Testis (tissue), 3 donors: ENCODE measurements around the gene INPP5K. TPM values are rescaled to one million over a fixed set of nuclear protein-coding genes. Genes with fewer than 3 reads are reported as not detected.
"Not testable (repeated sequence)": the region's sequence is repeated elsewhere in the genome, so short reads cannot be mapped to it uniquely, and the experiment has no call there.

Experiments
- DNase-seq: peaks from one replicate; pipeline ENCODE4 v3.0.0-alpha.2; 2019
- H3K27ac ChIP-seq, 2 donors: fragments of 200-600 bp; sonication (generic); one replicate each; pipeline ENCODE4 v1.5.1; 2019
- H3K27me3 ChIP-seq: fragments of 200-600 bp; sonication (generic); one replicate; pipeline ENCODE4 v1.5.1; 2019
- H3K36me3 ChIP-seq: fragments of 200-600 bp; sonication (generic); one replicate; pipeline ENCODE4 v1.5.1; 2017; ENCODE audit warnings: low read depth; ENCODE audit errors: missing control alignments
- H3K4me1 ChIP-seq: fragments of 200-600 bp; sonication (generic); one replicate; pipeline ENCODE4 v1.5.1; 2019
- H3K4me3 ChIP-seq, 2 donors: fragments of 200-600 bp; sonication (generic); one replicate each; pipeline ENCODE4 v1.5.1; 2017 to 2019
- H3K9me3 ChIP-seq: fragments of 200-600 bp; sonication (generic); one replicate; pipeline ENCODE4 v1.5.1; 2017
- POLR2A ChIP-seq: fragments of 450-650 bp; IDR thresholded peaks from one replicate; pipeline ENCODE4 v1.6.1; 2017; ENCODE audit warnings: antibody characterized with exemption, mild to moderate bottlenecking, moderate library complexity
- WGBS, 2 donors: methylation state at CpG; one replicate each; pipeline ENCODE4 v1.1.5; 2018; 5-methylcytosine and 5-hydroxymethylcytosine counted together
- intact Hi-C: fragments of 100-400 bp; cut with DNase I; formaldehyde crosslinking; loops from one replicate; pipeline ENCODE4 v1.15.1; 2023; ENCODE audit warnings: low total_unique reads
- polyA plus RNA-seq: library from polyadenylated mRNA; stranded (reverse); fragments of 350-450 nt; fragmentation: Illumina TruSeq; extraction: RNeasy Lipid Tissue Mini Kit (QIAGEN cat#74804); gene quantifications from one replicate; pipeline ENCODE4 v1.2.3, GENCODE V29; 2014; ENCODE audit warnings: low read depth, low replicate concordance; ENCODE audit not compliant: insufficient read depth
- total RNA-seq, 2 donors: library from RNA; depleted of rRNA; stranded (reverse); fragments of >200 nt; gene quantifications; one replicate each; pipeline ENCODE4 v1.2.3, GENCODE V29; 2016
- TF ChIP-seq, protein P1 (sequence below), 3 experiments: fragments of 450-650 bp in 2 of 3; fragments of 200-600 bp in 1 of 3; sonication (generic) in 1 of 3; IDR thresholded peaks; one replicate each; pipeline ENCODE4 v1.5.1; 2016 to 2019; ENCODE audit warnings: antibody characterized with exemption in 3 of 3, mild to moderate bottlenecking in 2 of 3, moderate library complexity in 1 of 3

INPP5K gene
- total and polyA plus RNA-seq, 3 donors from 2014 or later, result 81.2 to 87.8 (median 83.4) TPM

GRCh38 chr17:1449412-1449967 is 66.9 kb downstream of the INPP5K start:
- H3K27ac ChIP-seq, result no peak overlapping the region
- 91 to 95% methylated on average over 5 of the region's 5 CpGs for WGBS, 2 donors
- intact Hi-C loops, result no loop called here

DNA sequence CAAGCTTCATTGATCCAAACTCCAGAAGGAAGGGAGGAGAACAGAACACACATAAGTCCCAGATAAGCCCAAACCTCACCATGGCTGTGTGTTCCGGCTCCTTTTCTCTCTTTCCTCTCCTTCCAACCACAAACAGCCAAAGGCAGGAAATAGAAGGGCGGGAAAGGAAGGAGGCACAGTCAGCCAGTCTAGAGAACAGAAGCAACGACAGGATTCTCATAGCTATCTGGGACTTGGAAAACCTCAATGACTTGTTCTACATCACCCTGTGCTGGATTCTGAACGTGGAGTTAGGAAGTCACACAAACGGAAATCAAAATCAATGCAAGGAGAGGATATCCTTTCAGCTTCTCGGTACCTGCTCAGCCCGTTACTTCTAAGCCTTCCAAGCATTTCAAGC is 69.4 kb downstream of the INPP5K start:
- no peaks in the 10 kb centered on the region for H3K27me3 ChIP-seq
- 79 to 91% methylated on average over 7 of the region's 7 CpGs for WGBS, 2 donors
- no peak overlapping the region for H3K27ac ChIP-seq
- H3K4me1 ChIP-seq, result peaks cover 5% of the 10 kb centered on the region
- TF ChIP-seq, protein P1, sequence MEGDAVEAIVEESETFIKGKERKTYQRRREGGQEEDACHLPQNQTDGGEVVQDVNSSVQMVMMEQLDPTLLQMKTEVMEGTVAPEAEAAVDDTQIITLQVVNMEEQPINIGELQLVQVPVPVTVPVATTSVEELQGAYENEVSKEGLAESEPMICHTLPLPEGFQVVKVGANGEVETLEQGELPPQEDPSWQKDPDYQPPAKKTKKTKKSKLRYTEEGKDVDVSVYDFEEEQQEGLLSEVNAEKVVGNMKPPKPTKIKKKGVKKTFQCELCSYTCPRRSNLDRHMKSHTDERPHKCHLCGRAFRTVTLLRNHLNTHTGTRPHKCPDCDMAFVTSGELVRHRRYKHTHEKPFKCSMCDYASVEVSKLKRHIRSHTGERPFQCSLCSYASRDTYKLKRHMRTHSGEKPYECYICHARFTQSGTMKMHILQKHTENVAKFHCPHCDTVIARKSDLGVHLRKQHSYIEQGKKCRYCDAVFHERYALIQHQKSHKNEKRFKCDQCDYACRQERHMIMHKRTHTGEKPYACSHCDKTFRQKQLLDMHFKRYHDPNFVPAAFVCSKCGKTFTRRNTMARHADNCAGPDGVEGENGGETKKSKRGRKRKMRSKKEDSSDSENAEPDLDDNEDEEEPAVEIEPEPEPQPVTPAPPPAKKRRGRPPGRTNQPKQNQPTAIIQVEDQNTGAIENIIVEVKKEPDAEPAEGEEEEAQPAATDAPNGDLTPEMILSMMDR (IDR thresholded peaks at IDR 0.05), result no peak
- no peak for TF ChIP-seq POLR2A
- no peak overlapping the region for H3K4me3 ChIP-seq
- no peaks in the 10 kb centered on the region for H3K36me3 ChIP-seq
- intact Hi-C loops, result no loop called here
- H3K9me3 ChIP-seq, result no peaks in the 10 kb centered on the region
- DNase-seq, result no peak

More at GRCh38 chr17:1449412-1449967, 66.9 kb downstream of the INPP5K start:
- TF ChIP-seq, protein P1 (IDR thresholded peaks at IDR 0.05), result no peak
- no peak for TF ChIP-seq POLR2A
- Histone ChIP-seq H3K9me3 (no peaks in the 10 kb centered on the region), H3K36me3 (no peaks in the 10 kb centered on the region), H3K4me3 (no peak overlapping the region), H3K4me1 (peaks cover 25% of the 10 kb centered on the region), H3K27me3 (no peaks in the 10 kb centered on the region)
- DNase-seq, result no peak

DNA sequence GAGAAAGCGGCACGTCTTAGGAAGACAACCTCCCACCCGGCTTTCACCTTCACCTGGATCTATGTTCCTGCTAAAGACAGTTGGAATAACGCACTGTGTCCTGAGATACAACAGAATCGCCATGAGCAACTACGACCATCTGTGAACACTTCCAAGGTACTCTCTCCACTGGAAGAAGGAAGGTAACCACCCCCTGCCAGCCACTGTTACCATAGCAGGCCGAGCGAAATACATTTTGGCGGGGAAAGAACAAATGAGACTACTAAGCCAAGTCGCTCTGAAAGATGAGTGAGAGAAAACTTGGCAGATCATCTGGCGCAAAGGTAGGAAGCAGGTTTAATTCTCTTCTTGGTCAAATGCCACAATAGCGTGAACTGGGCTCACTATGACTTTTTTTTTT is 70.2 kb downstream of the INPP5K start:
- TF ChIP-seq, protein P1 (IDR thresholded peaks at IDR 0.05), result no peak
- no peak for TF ChIP-seq POLR2A
- Histone ChIP-seq H3K4me3 (no peak overlapping the region), H3K27ac (no peak overlapping the region), H3K36me3 (no peaks in the 10 kb centered on the region), H3K9me3 (no peaks in the 10 kb centered on the region), H3K4me1 (no peaks in the 10 kb centered on the region), H3K27me3 (no peaks in the 10 kb centered on the region)
- DNase-seq, result no peak
- intact Hi-C loops, result no loop called here
- 90 to 93% methylated on average over 12 of the region's 12 CpGs for WGBS, 2 donors

GRCh38 chr17:1445695-1446094 is 70.7 kb downstream of the INPP5K start:
- intact Hi-C loops, H3K4me1 ChIP-seq: not testable (repeated sequence)
- 65 to 91% methylated on average over 4 of the region's 4 CpGs for WGBS, 2 donors

More at GRCh38 chr17:1445695-1446094, 70.7 kb downstream of the INPP5K start:
- H3K4me3 ChIP-seq, H3K9me3 ChIP-seq, DNase-seq, H3K36me3 ChIP-seq, H3K27me3 ChIP-seq, H3K27ac ChIP-seq: not testable (repeated sequence)

Other genes starting within 250 kb of the INPP5K start
- gene BHLHA9, start 246.2 kb downstream of the INPP5K start, total RNA-seq, result under 1 TPM; 0.56 to 0.79 TPM
- gene BHLHA9, start 246.2 kb downstream of the INPP5K start, polyA plus RNA-seq, result not detected
- 1 to 10 TPM in 1 of 2 donors, under 1 TPM in 1; 0.99 to 1.3 TPM for gene TRARG1, start 236.9 kb downstream of the INPP5K start, total RNA-seq
- 1.3 TPM for gene TRARG1, start 236.9 kb downstream of the INPP5K start, polyA plus RNA-seq
- 100 to 1,000 TPM; 678 to 749 TPM for gene YWHAE, start 116.4 kb downstream of the INPP5K start, total RNA-seq
- gene YWHAE, start 116.4 kb downstream of the INPP5K start, polyA plus RNA-seq, result 649 TPM
- gene CRK, start 60.4 kb downstream of the INPP5K start, total RNA-seq, result 10 to 100 TPM; 68.4 to 79.1 TPM
- gene CRK, start 60.4 kb downstream of the INPP5K start, polyA plus RNA-seq, result 45.7 TPM
- gene MYO1C, start 23.9 kb downstream of the INPP5K start, total RNA-seq, result 10 to 100 TPM; 45.0 to 68.3 TPM
- 49.2 TPM for gene MYO1C, start 23.9 kb downstream of the INPP5K start, polyA plus RNA-seq
- gene PITPNA, start 46.2 kb upstream of the INPP5K start, total RNA-seq, result 10 to 100 TPM; 52.7 to 53.1 TPM
- 92.4 TPM for gene PITPNA, start 46.2 kb upstream of the INPP5K start, polyA plus RNA-seq
- gene SLC43A2, start 112.2 kb upstream of the INPP5K start, total RNA-seq, result 10 to 100 TPM; 12.4 to 15.7 TPM
- gene SLC43A2, start 112.2 kb upstream of the INPP5K start, polyA plus RNA-seq, result 11.7 TPM
- 10 to 100 TPM in 1 of 2 donors, 1 to 10 TPM in 1; 9.3 to 11.6 TPM for gene SCARF1, start 129.1 kb upstream of the INPP5K start, total RNA-seq
- gene SCARF1, start 129.1 kb upstream of the INPP5K start, polyA plus RNA-seq, result 4.7 TPM
- gene RILP, start 133.3 kb upstream of the INPP5K start, total RNA-seq, result 10 to 100 TPM; 30.6 to 32.5 TPM
- 8.4 TPM for gene RILP, start 133.3 kb upstream of the INPP5K start, polyA plus RNA-seq
- 100 to 1,000 TPM; 307 to 325 TPM for gene PRPF8, start 168.3 kb upstream of the INPP5K start, total RNA-seq
- 315 TPM for gene PRPF8, start 168.3 kb upstream of the INPP5K start, polyA plus RNA-seq
- gene TLCD2, start 193.8 kb upstream of the INPP5K start, total RNA-seq, result 1 to 10 TPM; 1.2 to 2.0 TPM
- gene TLCD2, start 193.8 kb upstream of the INPP5K start, polyA plus RNA-seq, result 1.1 TPM
- 10 to 100 TPM; 58.4 to 71.4 TPM for gene WDR81, start 208.1 kb upstream of the INPP5K start, total RNA-seq
- 16.9 TPM for gene WDR81, start 208.1 kb upstream of the INPP5K start, polyA plus RNA-seq
- gene SERPINF2, start 226.3 kb upstream of the INPP5K start, total RNA-seq, result 10 to 100 TPM; 31.7 to 41.9 TPM
- 15.3 TPM for gene SERPINF2, start 226.3 kb upstream of the INPP5K start, polyA plus RNA-seq
- gene SERPINF1, start 245.4 kb upstream of the INPP5K start, total RNA-seq, result 1,000 to 10,000 TPM; 1,211 to 2,317 TPM
- gene SERPINF1, start 245.4 kb upstream of the INPP5K start, polyA plus RNA-seq, result 828 TPM